Measurements from ENCODE around the gene PRELID1. TPM values are rescaled to one million over a fixed set of nuclear protein-coding genes. Genes with fewer than 3 reads are reported as not detected.
"Not testable (repeated sequence)": the region's sequence is repeated elsewhere in the genome, so short reads cannot be mapped to it uniquely, and the experiment has no call there.

Gene PRELID1
- total RNA-seq, 3 donors from 2014 or later (not counting 1 experiment from before 2014, with no cell fraction given) = 76.6 to 99.3 (median 91.6) TPM

- Mint-ChIP-seq H3K4me1 (peaks cover 19 to 50% of the 10 kb centered on the region in 2 donors), H3K27me3 (ENCODE audit: low read depth in 2 of 2) (no peaks in the 10 kb centered on the region), H3K27ac (peak overlapping the region in 1 of 2 donors; percentile 29), H3K4me3 (no peak overlapping the region), H3K9me3 (no peaks in the 10 kb centered on the region), H3K36me3 (peaks cover 7% of the 10 kb centered on the region)
- DNase-seq (no peak), ATAC-seq (no peak)
- H3K9me3 ChIP-seq (ENCODE audit: control insufficient read depth, insufficient read depth, low read length) = no peaks in the 10 kb centered on the region
- H3K36me3 ChIP-seq (ENCODE audit: control insufficient read depth, insufficient read depth, low read length) = peaks cover 60% of the 10 kb centered on the region
- no peaks in the 10 kb centered on the region for H3K27me3 ChIP-seq (ENCODE audit: control insufficient read depth, insufficient read depth, low read length)
- intact Hi-C loops (cut with micrococcal nuclease) = no loop called here
- no peak for TF ChIP-seq CTCF (IDR thresholded peaks at IDR 0.05)
- H3K27ac ChIP-seq (ENCODE audit: low read length) = no peak overlapping the region
- no peak overlapping the region for H3K4me3 ChIP-seq (ENCODE audit: low read length)
- 95% methylated on average over 36 of the region's 36 CpGs for WGBS (ENCODE audit: insufficient coverage)
- peaks cover 83% of the 10 kb centered on the region for H3K4me1 ChIP-seq (ENCODE audit: control insufficient read depth, insufficient read depth, low read length)
Observed at GRCh38 chr5:177336603-177337494, 33.2 kb downstream of the PRELID1 start.

- peaks cover 7% of the 10 kb centered on the region for H3K36me3 Mint-ChIP-seq
- H3K27ac Mint-ChIP-seq = peak overlapping the region; percentile 37 to 78
- intact Hi-C loops (cut with micrococcal nuclease) = no loop called here
- Histone ChIP-seq H3K4me1 (ENCODE audit: control insufficient read depth, insufficient read depth, low read length) (peaks cover 66% of the 10 kb centered on the region), H3K36me3 (ENCODE audit: control insufficient read depth, insufficient read depth, low read length) (peaks cover 56% of the 10 kb centered on the region), H3K9me3 (ENCODE audit: control insufficient read depth, insufficient read depth, low read length) (no peaks in the 10 kb centered on the region), H3K27ac (ENCODE audit: low read length) (peak overlapping the region; percentile 30), H3K27me3 (ENCODE audit: control insufficient read depth, insufficient read depth, low read length) (no peaks in the 10 kb centered on the region), H3K4me3 (ENCODE audit: low read length) (no peak overlapping the region)
- H3K4me3 Mint-ChIP-seq = peak overlapping the region; percentile 71
- DNase-seq (no peak), ATAC-seq (peak; percentile 30 to 51 (median 37))
- TF ChIP-seq CTCF (IDR thresholded peaks at IDR 0.05) = no peak
- peaks cover 17 to 42% of the 10 kb centered on the region in 2 donors for H3K4me1 Mint-ChIP-seq
- no peaks in the 10 kb centered on the region for H3K9me3 Mint-ChIP-seq
- 85% methylated on average over 22 of the region's 22 CpGs for WGBS (ENCODE audit: insufficient coverage)
- no peaks in the 10 kb centered on the region for H3K27me3 Mint-ChIP-seq (ENCODE audit: low read depth in 2 of 2)
Observed at GRCh38 chr5:177338251-177339106, 34.9 kb downstream of the PRELID1 start.

GRCh38 chr5:177339107-177339638 lies 35.6 kb downstream of the PRELID1 start:
- DNase-seq (no peak), ATAC-seq (peak; percentile 60 to 79 (median 72))
- peaks cover 60% of the 10 kb centered on the region for H3K4me1 ChIP-seq (ENCODE audit: control insufficient read depth, insufficient read depth, low read length)
- TF ChIP-seq CTCF (IDR thresholded peaks at IDR 0.05) = no peak
- Mint-ChIP-seq H3K4me1 (peaks cover 17 to 38% of the 10 kb centered on the region in 2 donors), H3K27me3 (ENCODE audit: low read depth in 2 of 2) (no peaks in the 10 kb centered on the region), H3K36me3 (peaks cover 7% of the 10 kb centered on the region), H3K9me3 (no peaks in the 10 kb centered on the region), H3K27ac (peak overlapping the region; percentile 37 to 78), H3K4me3 (peak overlapping the region; percentile 71)
- H3K36me3 ChIP-seq (ENCODE audit: control insufficient read depth, insufficient read depth, low read length) = peaks cover 51% of the 10 kb centered on the region
- WGBS (ENCODE audit: insufficient coverage) = 31% methylated on average over 11 of the region's 11 CpGs
- intact Hi-C loops (cut with micrococcal nuclease) = no loop called here
- no peaks in the 10 kb centered on the region for H3K27me3 ChIP-seq (ENCODE audit: control insufficient read depth, insufficient read depth, low read length)
- H3K4me3 ChIP-seq (ENCODE audit: low read length) = no peak overlapping the region
- H3K27ac ChIP-seq (ENCODE audit: low read length) = peak overlapping the region; percentile 30
- no peaks in the 10 kb centered on the region for H3K9me3 ChIP-seq (ENCODE audit: control insufficient read depth, insufficient read depth, low read length)

GRCh38 chr5:177343000-177343399 lies 39.4 kb downstream of the PRELID1 start:
- H3K27me3 Mint-ChIP-seq (ENCODE audit: low read depth in 2 of 2); H3K27ac Mint-ChIP-seq; intact Hi-C loops (cut with micrococcal nuclease); H3K27me3 ChIP-seq (ENCODE audit: control insufficient read depth, insufficient read depth, low read length); H3K4me3 ChIP-seq (ENCODE audit: low read length); ATAC-seq; H3K9me3 Mint-ChIP-seq; H3K27ac ChIP-seq (ENCODE audit: low read length); H3K4me3 Mint-ChIP-seq; H3K36me3 Mint-ChIP-seq; DNase-seq; H3K9me3 ChIP-seq (ENCODE audit: control insufficient read depth, insufficient read depth, low read length): not testable (repeated sequence)
- peaks cover 29 to 37% of the 10 kb centered on the region in 2 donors for H3K4me1 Mint-ChIP-seq
- WGBS (ENCODE audit: insufficient coverage) = 97% methylated on average over 9 of the region's 14 CpGs
- peaks cover 29% of the 10 kb centered on the region for H3K36me3 ChIP-seq (ENCODE audit: control insufficient read depth, insufficient read depth, low read length)
- peaks cover 32% of the 10 kb centered on the region for H3K4me1 ChIP-seq (ENCODE audit: control insufficient read depth, insufficient read depth, low read length)
